IPS DF 4.7 (cell line): ENCODE measurements around the gene PAMR1.
"Not testable (repeated sequence)": the region's sequence is repeated elsewhere in the genome, so short reads cannot be mapped to it uniquely, and the experiment has no call there.

Source experiments
- DNase-seq: peaks from one replicate; pipeline ENCODE4 v3.0.0-alpha.2; 2013; ENCODE audit warnings: low spot score; ENCODE audit errors: extremely low read depth

Gene PAMR1, protein sequence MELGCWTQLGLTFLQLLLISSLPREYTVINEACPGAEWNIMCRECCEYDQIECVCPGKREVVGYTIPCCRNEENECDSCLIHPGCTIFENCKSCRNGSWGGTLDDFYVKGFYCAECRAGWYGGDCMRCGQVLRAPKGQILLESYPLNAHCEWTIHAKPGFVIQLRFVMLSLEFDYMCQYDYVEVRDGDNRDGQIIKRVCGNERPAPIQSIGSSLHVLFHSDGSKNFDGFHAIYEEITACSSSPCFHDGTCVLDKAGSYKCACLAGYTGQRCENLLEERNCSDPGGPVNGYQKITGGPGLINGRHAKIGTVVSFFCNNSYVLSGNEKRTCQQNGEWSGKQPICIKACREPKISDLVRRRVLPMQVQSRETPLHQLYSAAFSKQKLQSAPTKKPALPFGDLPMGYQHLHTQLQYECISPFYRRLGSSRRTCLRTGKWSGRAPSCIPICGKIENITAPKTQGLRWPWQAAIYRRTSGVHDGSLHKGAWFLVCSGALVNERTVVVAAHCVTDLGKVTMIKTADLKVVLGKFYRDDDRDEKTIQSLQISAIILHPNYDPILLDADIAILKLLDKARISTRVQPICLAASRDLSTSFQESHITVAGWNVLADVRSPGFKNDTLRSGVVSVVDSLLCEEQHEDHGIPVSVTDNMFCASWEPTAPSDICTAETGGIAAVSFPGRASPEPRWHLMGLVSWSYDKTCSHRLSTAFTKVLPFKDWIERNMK

DNA sequence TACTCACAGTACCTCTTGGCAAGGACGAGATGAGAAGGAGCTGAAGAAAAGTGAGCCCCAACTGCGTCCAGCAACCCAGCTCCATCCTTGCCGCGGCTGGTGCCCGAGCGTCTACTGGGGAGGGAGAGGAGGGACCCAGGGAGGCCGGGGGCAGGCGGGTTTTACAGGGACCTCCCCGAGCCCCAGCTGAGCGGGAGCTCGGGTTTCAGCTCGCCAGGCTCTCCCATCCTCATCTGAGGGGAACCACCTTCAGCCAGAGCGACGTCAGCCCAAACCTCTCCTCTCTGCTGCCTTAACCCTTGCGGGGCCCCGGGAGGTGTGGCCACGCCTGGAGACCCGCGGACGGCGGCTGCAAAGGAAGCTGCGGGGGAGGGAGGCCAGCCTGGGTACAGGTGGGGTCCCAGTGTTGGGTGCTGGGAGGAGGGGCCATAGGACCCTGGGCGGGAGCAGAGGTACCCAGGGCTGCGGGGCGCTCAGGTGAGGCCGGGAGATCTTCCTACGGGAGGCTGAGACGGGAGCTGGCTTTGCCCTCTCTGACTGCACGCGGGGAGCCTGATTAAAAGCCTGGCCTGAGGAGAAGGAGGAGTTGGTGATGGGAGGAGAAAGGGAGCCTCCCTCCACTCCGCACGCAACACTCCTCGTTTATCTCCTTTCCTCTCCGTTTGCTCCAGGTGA, at the start of gene PAMR1:
TSS of gene PAMR1 (minus strand) at position 116 of the 675 bp plus-strand sequence. CDS start at position 85, 31 bp downstream.
- DNase-seq = no peak

DNA sequence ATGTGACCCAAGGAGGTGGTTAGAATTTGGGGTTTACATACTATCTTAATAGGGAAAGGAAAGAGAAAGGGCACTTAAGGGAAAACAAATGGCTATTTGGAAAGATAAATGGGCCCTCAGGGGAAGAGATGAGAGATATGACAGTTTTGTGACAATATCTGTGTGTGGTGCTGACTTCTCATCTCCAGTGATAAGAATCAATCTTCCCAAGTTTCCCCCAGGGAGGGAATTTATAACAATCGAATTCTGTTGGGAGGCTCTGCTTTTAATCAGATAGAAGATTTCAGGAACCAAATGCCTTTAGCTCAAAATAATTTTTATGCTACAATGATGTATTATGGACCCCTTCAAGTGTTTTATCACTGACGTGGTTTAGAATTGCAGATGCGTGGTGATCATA, 46.3 kb upstream of the PAMR1 start:
- DNase-seq = no peak

DNA sequence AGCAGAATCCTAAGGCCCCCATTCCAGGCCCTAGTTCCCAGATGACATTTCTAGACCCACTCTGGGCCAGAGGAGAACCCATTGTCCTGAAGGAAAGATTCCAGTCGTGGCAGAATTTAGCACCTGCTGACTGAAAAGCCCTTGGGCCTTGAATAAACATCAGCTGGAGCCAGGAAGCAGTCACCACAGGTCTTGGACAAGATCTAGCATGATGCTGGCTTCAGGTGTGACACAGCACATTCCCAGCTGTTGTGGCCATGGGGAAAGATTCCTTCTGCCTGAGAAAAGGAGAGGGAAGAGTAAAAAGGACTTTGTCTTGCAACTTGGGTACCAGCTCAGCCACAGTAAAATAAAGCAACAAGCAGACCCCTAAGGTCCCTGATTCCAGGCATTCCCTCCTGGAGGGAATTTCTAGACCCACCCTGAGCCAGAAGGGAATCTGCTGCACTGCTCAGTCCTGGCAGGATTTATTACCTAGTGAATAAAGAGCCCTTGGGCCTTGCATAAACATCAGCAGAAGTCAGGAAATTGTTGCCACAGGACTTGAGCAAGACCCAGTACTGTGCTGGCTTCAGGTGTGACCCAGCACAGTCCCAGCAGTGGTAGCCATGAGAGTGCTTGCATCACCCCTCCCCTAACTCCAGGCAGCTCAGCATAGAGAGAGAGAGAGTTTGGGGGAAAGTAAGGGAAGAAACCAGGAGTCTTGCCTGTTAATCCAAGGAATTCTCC, 42.5 kb upstream of the PAMR1 start:
- no peak for DNase-seq

DNA sequence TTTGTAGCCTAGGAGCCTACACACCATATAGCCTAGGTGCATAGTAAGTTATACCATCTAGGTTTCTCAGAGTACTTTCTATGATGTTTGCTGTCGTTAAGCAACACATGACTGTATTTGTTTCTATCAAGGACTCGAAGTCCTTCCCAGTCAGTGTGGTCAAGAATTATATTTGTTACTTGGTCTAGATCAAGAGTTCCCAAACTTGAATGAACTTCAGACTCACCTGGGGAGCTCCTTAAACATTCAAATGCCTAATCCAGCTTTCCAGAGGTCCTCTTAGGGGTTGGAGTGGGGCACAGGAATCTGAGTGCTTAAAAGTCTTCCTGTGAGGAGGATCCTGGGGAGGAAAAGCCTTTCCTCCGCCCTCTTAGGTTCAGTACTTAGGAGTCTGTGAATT, 41.5 kb upstream of the PAMR1 start:
- DNase-seq = no peak

DNA sequence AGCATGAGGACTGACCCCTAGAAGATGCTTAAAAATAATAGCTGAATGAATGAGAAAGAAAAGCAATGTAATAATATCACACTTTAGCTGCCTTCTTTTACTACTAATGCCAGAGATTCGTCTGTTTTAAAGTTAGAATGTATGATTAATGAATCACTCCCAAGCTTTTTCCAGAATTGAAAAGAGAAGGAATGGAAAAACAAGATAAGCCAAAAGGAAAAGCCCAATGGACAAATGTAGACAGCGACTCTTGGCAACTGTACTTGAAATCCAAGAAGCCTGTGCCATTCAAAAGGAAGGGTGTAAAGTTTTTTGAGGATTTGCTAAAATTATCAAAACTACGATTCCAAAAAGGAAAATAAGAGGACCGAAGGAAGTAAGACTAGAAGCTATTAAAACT, 40.8 kb upstream of the PAMR1 start:
- no peak for DNase-seq

DNA sequence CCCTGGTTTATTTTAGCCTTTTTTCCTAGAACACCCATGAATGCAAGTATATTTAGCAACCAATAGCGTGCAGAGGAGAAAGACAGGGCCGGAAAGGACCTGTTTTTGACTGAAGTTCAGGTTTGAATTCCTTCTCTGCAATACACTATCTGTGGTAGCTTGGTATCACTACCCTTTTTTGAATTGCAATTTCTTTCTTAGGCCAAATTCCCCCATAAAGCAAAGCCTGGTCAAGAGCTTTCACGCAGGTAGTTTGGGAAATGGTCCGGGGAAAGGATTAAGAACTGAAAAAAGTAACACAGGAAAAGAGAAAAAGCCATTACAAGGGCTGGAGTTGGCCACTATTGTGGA, 38.8 kb upstream of the PAMR1 start:
- no peak for DNase-seq

DNA sequence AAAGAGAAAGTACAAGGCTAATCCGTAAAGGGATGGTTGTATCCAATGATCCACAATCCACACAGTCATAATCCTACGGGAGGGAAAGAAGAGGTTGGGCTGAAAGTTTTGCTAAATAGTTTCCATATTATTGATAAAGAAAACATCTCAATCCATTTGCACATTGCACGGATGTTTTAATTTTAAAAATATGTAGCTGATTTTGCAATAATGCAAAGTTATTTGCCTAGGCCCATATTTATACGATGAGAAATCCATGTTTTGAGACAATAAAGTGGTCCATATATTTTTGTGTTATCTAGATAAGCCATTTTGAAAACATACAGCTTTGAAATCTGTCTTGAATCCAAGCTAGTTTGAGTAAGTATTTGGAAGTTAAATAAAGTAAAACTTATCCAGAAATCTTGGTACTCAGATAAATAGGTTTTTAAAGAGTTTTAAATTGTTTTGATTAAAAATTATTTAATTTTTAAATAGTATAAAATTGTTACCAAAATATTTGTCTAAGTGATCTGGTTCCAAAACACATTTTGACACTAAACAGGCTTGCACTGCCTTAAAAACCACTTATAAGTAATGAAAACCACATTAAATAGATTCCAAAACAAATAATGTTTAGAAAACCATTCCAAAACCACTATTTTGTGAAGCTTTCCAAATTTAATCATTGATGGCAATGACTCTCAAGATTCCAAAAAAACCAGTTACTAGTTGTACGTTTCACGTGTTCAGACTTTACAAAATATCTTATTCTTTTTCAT, 38.2 kb upstream of the PAMR1 start:
- DNase-seq = no peak

DNA sequence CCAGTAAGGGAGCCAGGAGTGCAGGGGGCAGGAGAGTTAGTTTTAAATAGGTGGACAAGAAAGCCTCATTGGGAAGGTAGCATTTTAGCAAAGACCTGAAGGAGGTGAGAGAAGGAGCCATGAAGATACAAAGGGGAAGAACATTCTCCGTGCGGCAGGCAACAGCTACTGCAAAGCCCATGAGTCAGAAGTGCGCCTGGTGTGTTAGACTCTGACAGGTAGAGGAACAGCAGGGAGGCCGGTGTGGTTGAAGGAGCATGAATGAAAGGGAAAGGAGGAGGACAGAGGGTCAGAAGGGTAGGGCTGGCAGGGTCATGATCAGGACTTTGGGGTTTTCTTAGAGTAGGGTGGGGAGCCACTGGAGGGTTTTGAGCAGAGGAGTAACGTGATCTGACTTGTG, 34.5 kb upstream of the PAMR1 start:
- DNase-seq = no peak

DNA sequence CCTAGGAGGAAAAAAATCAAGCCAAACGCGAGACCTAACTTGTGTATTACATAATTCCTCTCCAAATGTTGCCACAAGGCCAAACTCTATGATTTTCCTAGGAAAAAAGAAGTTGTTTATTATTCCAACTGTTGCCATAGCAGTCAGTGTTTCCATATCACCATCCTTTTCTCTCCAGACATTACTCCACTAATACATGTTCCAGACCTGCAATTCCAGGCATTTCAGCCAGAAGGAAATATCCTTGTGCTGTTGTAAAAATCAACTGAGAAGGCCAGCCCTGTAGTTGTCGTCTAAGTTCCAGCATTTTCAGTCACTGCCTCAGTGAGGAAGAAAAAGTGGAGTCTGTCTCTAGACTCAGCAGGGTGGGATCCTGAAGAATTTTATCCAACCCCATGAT, 33.1 kb upstream of the PAMR1 start:
- no peak for DNase-seq

DNA sequence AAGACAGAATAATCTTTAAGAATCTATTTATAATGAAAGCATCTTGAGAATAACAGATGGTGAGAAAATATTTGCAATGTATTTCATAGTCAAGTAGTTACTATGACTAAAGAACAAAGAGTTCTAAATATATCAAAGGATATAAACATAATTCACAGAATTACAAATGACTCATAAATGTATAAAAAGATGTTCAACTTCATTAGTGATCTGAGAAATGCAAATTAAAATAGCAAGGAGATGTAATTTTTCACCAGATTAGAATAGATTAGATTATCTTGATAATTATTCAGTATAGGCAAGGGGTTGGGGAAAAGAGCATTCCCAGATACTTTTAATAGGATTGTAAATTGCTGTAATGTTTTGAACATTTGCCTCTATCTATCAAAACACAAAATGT, 30.1 kb upstream of the PAMR1 start:
- no peak for DNase-seq

DNA sequence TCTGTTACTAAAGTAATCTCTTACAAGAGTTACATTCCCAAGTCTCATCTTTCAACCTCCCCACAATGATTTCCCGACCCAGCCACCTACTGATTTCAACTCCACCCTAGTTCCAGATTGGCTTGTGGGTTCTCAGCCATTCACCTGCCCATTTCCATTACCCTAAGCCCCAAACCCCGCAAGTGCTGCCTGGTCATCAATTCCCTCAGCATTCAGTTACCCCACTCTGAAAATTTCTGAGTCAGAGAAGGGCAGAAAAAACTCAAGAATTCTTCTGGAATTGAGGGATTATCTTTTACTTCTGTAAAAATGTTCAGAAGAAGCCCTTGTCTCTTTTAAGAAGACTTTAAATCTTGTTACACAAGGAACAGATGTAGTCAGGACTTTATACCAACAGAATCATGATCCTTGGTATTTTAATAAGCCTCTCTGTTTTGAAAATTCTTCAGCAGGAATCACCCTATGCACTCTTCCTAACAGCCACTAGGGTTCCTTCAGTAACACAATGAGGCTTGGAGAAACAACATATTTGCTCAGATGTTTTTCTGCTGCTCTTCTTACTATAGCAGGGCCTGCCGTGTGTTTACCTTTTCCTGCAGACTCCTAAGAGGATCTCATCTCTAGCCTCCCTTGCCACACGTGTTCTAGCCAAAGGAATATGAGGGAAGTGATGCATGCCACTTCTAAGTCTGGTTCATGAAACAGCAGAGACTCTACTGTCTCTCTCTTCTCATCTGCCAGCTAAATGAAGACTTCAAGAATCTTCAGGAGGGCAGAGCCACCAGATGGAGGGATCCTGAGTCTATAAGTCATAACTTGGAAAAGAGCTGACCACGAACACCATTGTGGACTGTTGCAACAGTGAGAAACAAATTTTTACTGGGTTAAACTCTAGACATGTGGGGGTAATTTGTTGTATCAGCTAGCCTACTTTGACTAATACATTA, 29.3 kb upstream of the PAMR1 start:
- no peak for DNase-seq

DNA sequence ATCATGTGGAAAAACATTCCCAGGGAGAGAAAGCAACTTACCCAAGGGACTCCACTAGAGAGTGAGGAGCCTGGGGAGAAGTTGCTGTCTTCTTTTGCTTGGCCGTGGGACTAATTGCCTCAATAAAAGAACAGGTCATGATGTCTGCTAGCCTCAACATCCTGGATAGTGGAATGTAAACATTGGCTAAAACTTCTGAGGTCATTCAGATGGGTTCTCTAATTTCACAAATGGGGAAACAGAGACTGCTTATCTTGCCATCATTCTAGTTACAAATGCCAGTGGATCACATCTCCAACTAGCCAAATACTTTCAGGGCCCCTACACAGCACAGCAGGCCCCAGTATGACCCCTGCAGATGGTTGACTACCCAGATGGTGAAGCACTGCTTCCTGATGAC, 28.4 kb upstream of the PAMR1 start:
- DNase-seq = no peak

DNA sequence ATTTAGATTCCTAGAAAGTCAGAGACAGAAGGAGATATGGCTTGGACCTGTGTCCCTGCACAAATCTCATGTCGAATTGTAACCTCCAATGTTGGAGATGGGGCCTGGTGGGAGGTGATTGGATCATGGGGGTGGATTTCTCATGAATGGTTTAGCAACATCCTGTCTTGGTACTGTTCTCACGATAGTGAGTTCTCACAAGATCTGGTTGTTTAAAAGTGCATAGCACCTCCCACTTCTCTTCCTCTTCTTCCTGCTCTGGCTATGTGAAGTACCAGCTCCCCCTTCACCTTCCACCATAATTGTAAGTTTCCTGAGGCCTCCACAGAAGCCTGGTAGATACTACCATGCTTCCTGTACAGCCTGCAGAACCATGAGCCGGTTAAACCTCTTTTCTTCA, 27.6 kb upstream of the PAMR1 start:
- no peak for DNase-seq

DNA sequence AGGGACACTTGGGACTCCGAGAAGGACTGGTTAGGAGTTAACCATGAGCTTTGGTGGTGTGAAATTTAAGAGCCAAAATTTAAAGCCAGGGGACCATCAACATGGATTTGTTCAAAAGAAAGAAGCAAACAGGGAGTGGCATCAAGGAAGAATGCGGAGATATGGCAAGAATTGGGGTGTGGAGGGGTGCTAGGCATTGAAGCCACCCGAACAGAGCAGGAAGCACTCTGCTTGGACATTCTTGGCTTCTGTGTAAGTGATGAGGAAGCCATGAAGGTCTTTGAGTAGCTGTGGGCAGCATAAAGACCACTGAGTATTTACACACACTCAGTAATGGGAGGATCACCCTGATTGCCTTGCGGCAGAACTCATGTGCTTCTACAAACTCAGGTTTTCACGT, 27.2 kb upstream of the PAMR1 start:
- no peak for DNase-seq

DNA sequence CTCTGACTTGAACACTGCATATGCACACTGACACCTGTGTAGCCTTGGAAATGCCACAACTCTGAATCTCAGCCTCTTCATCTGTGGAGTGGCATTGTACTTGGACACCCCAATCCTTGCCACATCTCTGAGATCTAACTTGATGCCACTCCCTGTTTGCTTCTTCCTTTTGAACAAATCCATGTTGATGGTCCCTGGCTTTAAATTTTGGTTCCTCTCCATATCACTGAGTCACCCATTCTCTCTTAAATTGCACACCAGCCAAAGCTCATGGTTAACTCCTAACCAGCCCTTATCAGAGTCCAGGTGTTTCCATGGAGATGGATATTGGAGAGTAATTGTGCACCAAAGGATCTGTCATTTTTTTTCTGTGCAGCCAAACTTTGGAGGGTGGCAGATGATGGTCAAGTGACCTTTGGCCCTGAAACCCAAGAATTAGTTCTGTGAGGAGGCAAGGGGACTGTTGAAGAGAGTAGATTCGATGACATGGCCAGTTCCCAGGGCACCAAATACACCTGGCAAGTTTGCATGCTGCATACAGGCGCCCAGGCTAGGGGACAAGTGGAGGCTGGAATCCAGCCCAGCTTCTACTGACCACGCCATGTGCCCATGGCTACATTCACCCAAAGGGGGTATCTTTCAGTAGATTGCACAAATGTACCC, 25.1 kb upstream of the PAMR1 start:
- DNase-seq = no peak

DNA sequence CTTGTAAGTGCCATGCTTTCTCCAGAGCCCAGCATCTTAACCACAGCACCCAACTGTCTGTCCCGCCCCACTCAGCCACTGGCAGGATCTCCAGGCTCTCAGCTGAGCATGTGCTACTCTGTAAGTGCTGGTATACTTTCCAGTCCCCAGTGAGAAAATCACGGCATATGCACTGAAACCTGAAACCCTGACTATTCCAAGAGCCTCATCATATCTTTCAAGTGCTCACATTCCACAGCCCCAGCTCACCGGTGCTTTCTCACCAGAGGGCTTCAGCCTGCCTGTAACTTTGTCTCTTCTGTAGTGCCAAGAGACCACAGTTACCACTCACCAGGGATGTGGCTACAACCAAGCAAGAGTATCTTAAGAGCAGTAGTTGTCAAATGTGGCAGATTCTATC, 24.4 kb upstream of the PAMR1 start:
- DNase-seq = no peak

DNA sequence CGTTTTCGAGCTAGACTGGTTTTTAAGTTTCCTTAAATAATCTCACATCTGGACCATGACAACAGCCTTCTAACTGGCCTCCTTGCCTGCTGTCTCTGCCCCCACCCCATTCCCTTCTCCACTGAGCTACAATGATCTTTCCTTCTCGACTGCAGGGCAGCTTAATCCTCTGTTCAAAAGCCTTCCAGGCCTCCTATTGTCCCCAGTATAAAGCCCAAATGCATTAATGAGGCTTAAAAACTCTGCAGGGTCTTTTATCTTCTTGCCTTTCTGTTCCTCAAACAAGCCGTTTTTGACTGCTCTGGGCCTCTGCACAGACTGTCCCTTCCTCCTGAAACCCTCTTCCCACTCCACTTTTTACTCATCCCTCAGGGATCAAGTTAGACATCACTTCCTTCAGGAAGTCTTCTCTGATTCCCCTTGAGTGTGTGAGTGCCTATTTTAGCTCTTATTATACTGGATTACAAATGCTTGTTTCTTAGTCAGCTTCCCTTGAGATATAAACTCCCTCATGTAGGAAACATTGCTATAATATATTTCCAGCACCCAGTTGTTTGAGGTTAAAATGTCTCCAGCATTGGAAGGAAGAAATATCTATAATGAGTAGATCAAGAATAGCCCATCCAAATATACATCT, 23.6 kb upstream of the PAMR1 start:
- no peak for DNase-seq

DNA sequence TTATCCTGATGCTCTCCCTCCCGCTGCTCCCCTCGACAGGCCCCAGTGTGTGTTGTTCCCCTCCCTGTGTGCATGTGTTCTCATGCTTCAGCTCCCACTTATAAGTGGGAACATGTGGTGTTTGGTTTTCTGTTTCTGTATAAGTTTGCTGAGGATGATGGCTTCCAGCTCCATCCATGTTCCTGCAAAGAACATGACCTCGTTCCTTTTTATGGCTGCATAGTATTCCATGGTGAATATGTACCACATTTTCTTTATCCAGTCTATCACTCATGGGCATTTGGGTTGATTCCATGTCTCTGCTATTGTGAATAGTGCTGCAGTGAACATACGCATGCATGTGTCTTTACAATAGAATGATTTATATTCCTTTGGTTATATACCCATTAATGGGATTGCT, 22.6 kb upstream of the PAMR1 start:
- not testable (repeated sequence) for DNase-seq

DNA sequence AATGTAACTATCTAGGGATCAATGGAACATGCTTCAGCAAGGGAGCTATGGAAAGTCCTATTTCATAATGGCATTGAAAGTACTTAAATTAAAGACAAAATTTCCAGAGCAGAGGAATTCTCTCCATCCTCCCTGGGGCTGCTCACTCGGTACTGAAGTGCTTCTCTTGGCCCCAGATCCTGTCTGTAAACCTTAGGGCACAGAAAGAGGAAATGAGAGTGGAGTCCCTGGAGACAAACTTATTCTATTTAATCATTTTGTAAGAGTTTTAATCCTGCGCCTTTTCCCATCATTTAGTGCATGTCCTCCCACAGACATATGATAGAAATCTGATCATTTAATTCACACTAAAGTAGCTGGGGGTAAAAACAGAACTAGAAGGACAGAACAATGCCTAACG, 20.9 kb upstream of the PAMR1 start:
- no peak for DNase-seq
